ENCODE results near the gene LCOR.
A peak's percentile ranks its signal among the peaks of the same experiment; 100 is the strongest.
"Not testable (repeated sequence)": the region's sequence is repeated elsewhere in the genome, so short reads cannot be mapped to it uniquely, and the experiment has no call there.

LCOR gene

GRCh38 chr10:96943161-96943560, 111.1 kb downstream of the LCOR start:
- DNase-seq = not testable (repeated sequence)

- DNase-seq = no peak
Measured at GRCh38 chr10:96947036-96947435, 114.9 kb downstream of the LCOR start.

GRCh38 chr10:96949039-96949683, 117.1 kb downstream of the LCOR start:
- DNase-seq = peak; percentile 34

GRCh38 chr10:96951954-96952353, 119.9 kb downstream of the LCOR start:
- no peak for DNase-seq

- no peak for DNase-seq
Measured at GRCh38 chr10:96955794-96956193, 123.7 kb downstream of the LCOR start.

- no peak for DNase-seq
Measured at GRCh38 chr10:96958071-96958470, 126.0 kb downstream of the LCOR start.

GRCh38 chr10:96959733-96960132, 127.6 kb downstream of the LCOR start:
- DNase-seq = no peak

GRCh38 chr10:96960872-96961271, 128.8 kb downstream of the LCOR start:
- DNase-seq = no peak

- DNase-seq = no peak
Measured at GRCh38 chr10:96964131-96964530, 132.0 kb downstream of the LCOR start.

GRCh38 chr10:96967847-96968246, 135.7 kb downstream of the LCOR start:
- DNase-seq = no peak

GRCh38 chr10:96968682-96969423, 136.8 kb downstream of the LCOR start:
- DNase-seq = no peak

GRCh38 chr10:96971324-96971723, 139.2 kb downstream of the LCOR start:
- DNase-seq = no peak

GRCh38 chr10:96972264-96972663, 140.2 kb downstream of the LCOR start:
- DNase-seq = no peak

- no peak for DNase-seq
Measured at GRCh38 chr10:96973809-96974747, 142.0 kb downstream of the LCOR start.

GRCh38 chr10:96975136-96975535, 143.0 kb downstream of the LCOR start:
- no peak for DNase-seq

- no peak for DNase-seq
Measured at GRCh38 chr10:96978621-96979154, 146.6 kb downstream of the LCOR start.

GRCh38 chr10:96982149-96982930, 150.2 kb downstream of the LCOR start:
- DNase-seq = no peak

- no peak for DNase-seq
Measured at GRCh38 chr10:96984541-96985131, 152.5 kb downstream of the LCOR start.

GRCh38 chr10:96986200-96986856, 154.2 kb downstream of the LCOR start:
- DNase-seq = no peak

- no peak for DNase-seq
Measured at GRCh38 chr10:96987141-96987841, 155.2 kb downstream of the LCOR start.

GRCh38 chr10:96987842-96988175, 155.7 kb downstream of the LCOR start:
- DNase-seq = no peak
